GM21786 (cell line): ENCODE data around the gene SETD7.

Experiments
- ATAC-seq: cut with Tn5 transposase; IDR thresholded peaks from one replicate; pipeline ENCODE4 v1.9.1; 2021; ENCODE audit not compliant: unreplicated experiment

The SETD7 gene

DNA sequence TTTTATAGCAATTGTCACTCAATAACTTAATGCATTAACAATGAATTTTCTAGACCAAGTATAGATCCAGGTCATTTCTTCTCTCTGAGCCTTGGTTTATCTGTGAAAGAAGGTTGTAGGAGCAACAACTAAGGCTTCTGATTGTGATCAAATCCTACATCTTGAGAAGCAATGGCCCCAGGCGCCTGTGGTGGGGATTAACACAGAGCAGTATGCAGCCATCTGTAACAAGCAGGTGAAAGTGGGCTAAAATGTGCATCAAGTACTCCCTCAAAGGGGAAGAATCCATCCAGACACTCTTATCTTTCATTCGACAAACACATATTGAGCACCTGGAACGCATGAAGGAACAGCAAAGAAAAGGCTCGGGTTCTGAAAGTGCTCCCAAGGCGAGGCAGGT, 19.1 kb upstream of the SETD7 start:
- no peak for ATAC-seq

DNA sequence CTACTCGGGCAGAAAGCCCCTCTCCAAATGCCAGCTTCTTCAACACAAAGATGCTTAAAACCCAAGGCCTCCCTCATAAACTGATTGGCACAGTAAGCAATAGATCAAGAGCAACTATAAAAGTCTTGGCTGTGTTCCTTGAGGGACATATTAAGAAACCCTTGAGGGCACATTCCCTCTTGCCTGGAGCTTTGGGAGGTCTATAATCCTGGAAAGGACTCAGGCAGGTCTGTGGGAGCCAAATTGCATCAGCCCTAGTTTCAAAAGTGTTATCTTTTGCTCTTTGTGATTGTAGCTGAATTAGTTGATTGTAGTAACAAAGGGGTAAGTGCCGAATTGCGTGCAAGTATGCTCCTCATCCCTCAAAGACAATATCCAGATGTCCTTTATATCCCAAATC, 18.6 kb upstream of the SETD7 start:
- no peak for ATAC-seq

- no peak for ATAC-seq
Observed at GRCh38 chr4:139568206-139568955, 12.4 kb upstream of the SETD7 start.

- ATAC-seq = no peak
Observed at GRCh38 chr4:139567159-139567870, 11.3 kb upstream of the SETD7 start.

GRCh38 chr4:139564502-139564901, 8.5 kb upstream of the SETD7 start:
- no peak for ATAC-seq

GRCh38 chr4:139563515-139563914, 7.5 kb upstream of the SETD7 start:
- no peak for ATAC-seq

DNA sequence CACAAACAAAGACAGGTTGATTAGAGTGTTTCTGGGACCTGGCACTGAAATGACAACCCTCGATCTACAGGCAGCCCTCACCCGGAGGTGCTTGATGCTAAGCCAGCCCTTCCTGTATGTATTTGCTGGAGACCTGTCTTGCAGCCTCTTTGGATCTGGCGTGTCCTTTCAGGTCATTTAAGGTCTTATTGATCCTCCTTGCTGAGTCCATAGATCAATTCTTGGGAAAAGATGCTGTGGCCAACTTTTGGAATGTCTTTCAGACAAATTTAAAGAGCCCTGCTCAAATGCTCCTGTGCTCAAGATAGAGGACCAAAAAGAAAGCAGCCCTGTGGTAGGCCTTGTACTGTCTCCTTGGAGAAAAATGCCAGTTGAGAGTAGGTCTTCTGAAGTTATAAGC, 6.8 kb upstream of the SETD7 start:
- ATAC-seq = no peak

DNA sequence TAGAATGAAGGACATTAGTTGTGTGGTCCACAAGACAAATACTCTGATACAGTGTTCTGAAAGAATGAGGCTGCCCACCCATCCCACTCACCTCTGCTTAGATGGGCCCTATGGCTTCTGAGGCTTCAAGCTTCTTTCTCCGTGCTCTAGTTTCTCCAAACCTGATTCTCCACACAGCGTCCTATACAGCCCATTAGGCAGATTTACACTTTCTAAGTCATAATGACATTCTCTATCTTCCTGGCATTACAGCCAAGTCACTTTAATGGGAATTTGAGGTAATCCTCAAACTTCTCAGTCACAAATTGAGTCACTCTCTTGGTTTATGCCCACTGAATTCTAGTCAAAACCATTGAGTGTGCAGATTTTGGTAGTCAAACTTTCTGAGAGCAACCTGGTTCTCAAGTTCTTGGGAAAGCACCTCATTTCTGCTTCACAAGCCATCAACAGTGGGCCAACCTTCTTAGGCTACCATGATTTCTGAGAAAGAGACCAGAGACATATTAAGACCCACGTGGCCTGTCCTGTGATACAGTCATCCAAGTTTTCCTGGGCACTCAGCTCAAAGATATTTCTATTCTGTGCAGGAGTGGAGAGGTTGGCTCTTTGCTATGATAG, 6.2 kb upstream of the SETD7 start:
- ATAC-seq = no peak

DNA sequence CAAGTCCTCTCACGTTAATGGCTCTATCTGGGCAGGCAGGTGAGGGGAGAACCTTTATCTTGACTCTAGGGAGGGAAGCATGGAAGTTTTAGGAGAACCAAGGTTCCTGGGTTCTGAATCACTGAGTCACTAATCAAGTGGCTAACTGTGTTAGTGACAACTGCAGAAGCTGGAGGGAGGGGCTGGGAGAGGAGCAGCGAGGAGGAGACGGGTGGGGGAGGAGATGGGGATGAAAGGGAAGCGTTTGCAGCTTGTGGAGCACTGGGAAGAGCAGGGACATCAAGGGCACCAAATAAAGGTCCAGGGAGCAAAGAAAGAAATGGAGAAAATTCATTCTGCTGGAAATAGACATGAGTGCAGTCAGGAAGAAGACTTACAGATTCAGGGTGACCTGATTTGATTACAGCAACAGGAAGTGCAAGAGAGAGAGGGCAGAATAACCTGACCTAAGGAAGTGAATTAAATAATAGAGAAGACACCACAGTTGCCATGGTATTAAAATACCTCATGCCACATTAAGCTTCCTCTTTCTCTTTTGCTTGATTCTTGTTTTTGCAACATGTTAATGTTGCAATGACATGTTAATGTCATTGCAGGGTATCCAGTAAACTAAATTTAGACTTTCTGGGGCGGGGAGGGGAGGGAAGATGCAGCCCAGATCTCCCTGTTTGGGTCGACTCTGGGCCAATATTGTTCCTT, 4.5 kb upstream of the SETD7 start:
- ATAC-seq = no peak

- ATAC-seq = no peak
Observed at GRCh38 chr4:139559687-139560086, 3.7 kb upstream of the SETD7 start.

DNA sequence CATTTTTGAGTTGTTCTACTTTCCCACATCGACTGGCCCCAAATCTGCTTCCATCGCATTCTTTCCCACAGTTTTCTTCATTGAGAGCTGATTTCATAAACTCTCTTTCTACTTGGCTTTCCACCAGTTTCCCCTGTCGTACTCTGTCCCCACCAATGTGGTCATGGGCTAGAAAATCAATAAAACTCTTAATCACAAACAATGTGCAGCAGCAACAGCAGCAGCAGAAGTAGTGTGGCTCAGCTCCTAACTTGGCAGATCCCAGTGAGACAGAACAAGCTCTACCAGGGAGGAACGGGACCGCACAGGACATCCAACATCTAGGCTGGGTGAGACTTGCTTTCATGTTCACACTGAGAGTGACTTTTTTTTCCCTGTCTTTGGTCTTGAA, 3.1 kb upstream of the SETD7 start:
- no peak for ATAC-seq

GRCh38 chr4:139558235-139559088, 2.4 kb upstream of the SETD7 start:
- ATAC-seq = no peak

- no peak for ATAC-seq
Observed at GRCh38 chr4:139557556-139558110, 1.6 kb upstream of the SETD7 start.

DNA sequence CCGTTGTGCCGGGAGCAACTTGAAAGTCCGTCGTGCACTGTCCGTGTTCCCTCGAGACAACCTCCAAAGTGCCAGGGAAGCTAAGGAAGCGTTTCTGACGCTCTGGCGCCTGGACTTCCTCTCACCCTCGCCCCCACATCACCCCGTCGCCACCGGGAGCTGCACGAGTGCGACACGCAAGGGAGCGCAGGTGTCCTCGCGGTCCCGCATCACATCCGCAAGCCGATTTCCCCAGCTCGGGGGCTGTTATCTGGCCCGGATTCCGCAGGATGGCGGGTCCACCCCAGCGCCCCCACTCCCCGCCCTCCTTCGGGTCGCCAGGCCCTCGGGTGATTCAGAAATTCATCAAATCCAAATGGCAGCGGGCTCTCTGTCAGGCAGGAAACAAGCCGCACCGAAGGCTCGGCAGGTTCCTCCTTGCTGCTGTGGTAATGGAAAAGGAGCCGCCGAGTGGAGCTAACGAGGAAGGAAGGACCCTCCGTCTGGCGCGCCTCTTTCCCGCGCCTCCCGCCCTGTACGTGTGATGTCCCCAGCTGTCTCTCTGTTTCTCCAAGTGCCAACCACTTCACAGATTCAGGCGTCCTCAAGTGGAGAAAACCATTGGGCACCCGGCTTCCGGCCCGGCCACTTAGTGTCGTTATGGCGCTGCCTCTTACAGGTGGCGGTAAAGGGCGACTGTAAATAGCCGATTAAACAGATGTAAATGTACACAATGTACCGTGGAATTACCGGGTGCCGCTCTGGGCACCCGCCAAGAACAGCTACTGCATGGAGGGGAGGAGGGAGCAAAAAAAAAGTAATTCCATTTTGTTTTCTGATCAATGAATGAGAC, 921 bp upstream of the SETD7 start:
- ATAC-seq = peak; percentile 40

GRCh38 chr4:139555705-139556070, 331 bp downstream of the SETD7 start:
- peak; percentile 7 for ATAC-seq

GRCh38 chr4:139554893-139555704, 920 bp downstream of the SETD7 start:
- peak; percentile 29 for ATAC-seq

- no peak for ATAC-seq
Observed at GRCh38 chr4:139554642-139554892, 1.5 kb downstream of the SETD7 start.

GRCh38 chr4:139553751-139554641, 2.0 kb downstream of the SETD7 start:
- ATAC-seq = no peak
